ENCODE data around the gene MTG2.

GRCh38 chr20:62202083-62202395, 19.2 kb downstream of the MTG2 start:
- TF ChIP-seq, protein P1, sequence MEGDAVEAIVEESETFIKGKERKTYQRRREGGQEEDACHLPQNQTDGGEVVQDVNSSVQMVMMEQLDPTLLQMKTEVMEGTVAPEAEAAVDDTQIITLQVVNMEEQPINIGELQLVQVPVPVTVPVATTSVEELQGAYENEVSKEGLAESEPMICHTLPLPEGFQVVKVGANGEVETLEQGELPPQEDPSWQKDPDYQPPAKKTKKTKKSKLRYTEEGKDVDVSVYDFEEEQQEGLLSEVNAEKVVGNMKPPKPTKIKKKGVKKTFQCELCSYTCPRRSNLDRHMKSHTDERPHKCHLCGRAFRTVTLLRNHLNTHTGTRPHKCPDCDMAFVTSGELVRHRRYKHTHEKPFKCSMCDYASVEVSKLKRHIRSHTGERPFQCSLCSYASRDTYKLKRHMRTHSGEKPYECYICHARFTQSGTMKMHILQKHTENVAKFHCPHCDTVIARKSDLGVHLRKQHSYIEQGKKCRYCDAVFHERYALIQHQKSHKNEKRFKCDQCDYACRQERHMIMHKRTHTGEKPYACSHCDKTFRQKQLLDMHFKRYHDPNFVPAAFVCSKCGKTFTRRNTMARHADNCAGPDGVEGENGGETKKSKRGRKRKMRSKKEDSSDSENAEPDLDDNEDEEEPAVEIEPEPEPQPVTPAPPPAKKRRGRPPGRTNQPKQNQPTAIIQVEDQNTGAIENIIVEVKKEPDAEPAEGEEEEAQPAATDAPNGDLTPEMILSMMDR (IDR thresholded peaks at IDR 0.05) = no peak
- TF ChIP-seq POLR2A (IDR thresholded peaks at IDR 0.05) = no peak
